BE2C (cell line): ENCODE measurements around the gene OTOS.
A peak's percentile ranks its signal among the peaks of the same experiment; 100 is the strongest.

Experiments
- DNase-seq: peaks from one replicate; pipeline ENCODE4 v3.0.0-alpha.2; 2020
- H3K27me3 ChIP-seq: fragments of 250-450 bp; sonication (Bioruptor Pico); 2 replicates; pipeline ENCODE4 v1.5.1; 2020; ENCODE audit warnings: mild to moderate bottlenecking
- H3K36me3 ChIP-seq: fragments of 250-450 bp; sonication (Bioruptor Pico); 2 replicates; pipeline ENCODE4 v1.5.1; 2020; ENCODE audit warnings: mild to moderate bottlenecking
- H3K4me1 ChIP-seq: fragments of 250-450 bp; sonication (Bioruptor Pico); 2 replicates; pipeline ENCODE4 v1.5.1; 2020
- H3K4me3 ChIP-seq: 2 replicates; pipeline ENCODE4 v1.5.1; 2011; ENCODE audit warnings: low read depth, low read length
- H3K9me3 ChIP-seq: fragments of 250-450 bp; sonication (Bioruptor Pico); 2 replicates; pipeline ENCODE4 v1.5.1; 2020
- CTCF ChIP-seq: IDR thresholded peaks from 2 replicates; pipeline ENCODE4 v1.5.1; 2012; ENCODE audit warnings: mild to moderate bottlenecking, low read depth, low read length

OTOS gene

GRCh38 chr2:240162939-240163714, 22.7 kb upstream of the OTOS start:
- no peaks in the 10 kb centered on the region for H3K9me3 ChIP-seq
- TF ChIP-seq CTCF: no peak
- no peak overlapping the region for H3K4me3 ChIP-seq
- H3K36me3 ChIP-seq: no peaks in the 10 kb centered on the region
- peaks cover 21% of the 10 kb centered on the region for H3K27me3 ChIP-seq
- no peaks in the 10 kb centered on the region for H3K4me1 ChIP-seq
- no peak for DNase-seq

GRCh38 chr2:240162531-240162930, 22.1 kb upstream of the OTOS start:
- Histone ChIP-seq H3K27me3 (peaks cover 20% of the 10 kb centered on the region), H3K9me3 (no peaks in the 10 kb centered on the region), H3K4me1 (no peaks in the 10 kb centered on the region), H3K36me3 (no peaks in the 10 kb centered on the region), H3K4me3 (no peak overlapping the region)
- DNase-seq: no peak
- no peak for TF ChIP-seq CTCF

- Histone ChIP-seq H3K27me3 (peaks cover 15% of the 10 kb centered on the region), H3K9me3 (no peaks in the 10 kb centered on the region), H3K4me3 (no peak overlapping the region), H3K36me3 (no peaks in the 10 kb centered on the region), H3K4me1 (no peaks in the 10 kb centered on the region)
- no peak for DNase-seq
- no peak for TF ChIP-seq CTCF
Measured at GRCh38 chr2:240162032-240162431, 21.6 kb upstream of the OTOS start.

GRCh38 chr2:240161087-240161750, 20.8 kb upstream of the OTOS start:
- no peak for TF ChIP-seq CTCF
- Histone ChIP-seq H3K36me3 (no peaks in the 10 kb centered on the region), H3K4me1 (no peaks in the 10 kb centered on the region), H3K27me3 (peaks cover 9% of the 10 kb centered on the region), H3K4me3 (no peak overlapping the region), H3K9me3 (no peaks in the 10 kb centered on the region)
- no peak for DNase-seq

- peak; percentile 3 for DNase-seq
- TF ChIP-seq CTCF: no peak
- Histone ChIP-seq H3K4me3 (no peak overlapping the region), H3K27me3 (peaks cover 8% of the 10 kb centered on the region), H3K36me3 (no peaks in the 10 kb centered on the region), H3K9me3 (no peaks in the 10 kb centered on the region), H3K4me1 (no peaks in the 10 kb centered on the region)
Measured at GRCh38 chr2:240160291-240161086, 20.0 kb upstream of the OTOS start.
